Motor neuron (in vitro differentiated cells): ENCODE measurements around the gene SIRT5. TPM values are rescaled to one million over a fixed set of nuclear protein-coding genes. Genes with fewer than 3 reads are reported as not detected.

Experiments
- ATAC-seq, 8 experiments: fragments of 200-7000 bp; cut with Tn5 transposase; replicated peaks in 6 of 8; 2 replicates each; pipeline ENCODE4 v1.8.0; 2021; ENCODE audit warnings: mild to moderate bottlenecking in 8 of 8, moderate library complexity in 8 of 8
- H3K27ac ChIP-seq, 2 donors: fragments of 250-450 bp; sonication (Bioruptor Pico); 2 replicates each; pipeline ENCODE4 v1.9.0; 2021; ENCODE audit warnings: antibody characterized with exemption in 2 of 2, mild to moderate bottlenecking in 2 of 2, moderate library complexity in 1 of 2
- H3K4me1 ChIP-seq, 2 donors: fragments of 250-450 bp; sonication (Bioruptor Pico); replicated peaks in 1 of 2; 2 replicates each; pipeline ENCODE4 v1.6.1; 2021; ENCODE audit warnings: antibody characterized with exemption in 2 of 2, mild to moderate bottlenecking in 2 of 2, moderate library complexity in 1 of 2
- H3K4me3 ChIP-seq, 5 donors: fragments of 250-450 bp; sonication (Bioruptor Pico); 2 replicates each; pipeline ENCODE4 v1.9.0; 2021; ENCODE audit warnings: antibody characterized with exemption in 5 of 5, mild to moderate bottlenecking in 5 of 5, moderate library complexity in 4 of 5
- WGBS, 10 experiments: fragments of 450-650 bp; shearing (Covaris generic); methylation state at CpG; one replicate each; pipeline ENCODE4 v1.0.0; 2022; 5-methylcytosine and 5-hydroxymethylcytosine counted together
- in situ Hi-C, 9 experiments: fragments of 400-800 bp; cut with MboI; loops; one replicate each; pipeline ENCODE4 v1.15.0; 2021; ENCODE audit warnings: low sequenced_read_pairs in 9 of 9, low pct_unique_long_range_greater_than_20kb in 2 of 9; ENCODE audit not compliant: unreplicated experiment in 9 of 9
- total RNA-seq, 8 experiments: library from RNA; unstranded; fragments of 300-600 nt; gene quantifications; 2 replicates each; pipeline versions ENCODE4 v1.2.3 to v1.2.4, GENCODE V29; 2022

Gene SIRT5
- total RNA-seq, 8 experiments from 2014 or later = 6.5 to 13.8 (median 9.6) TPM

- no peak for ATAC-seq
- no peaks in the 10 kb centered on the region for H3K4me1 ChIP-seq
- 20 to 100% (median 88%) methylated on average over 1 to 3 of the region's 4 CpGs; no CpG with 5 or more reads in 2 of the 10 experiments for WGBS, 10 experiments
- H3K27ac ChIP-seq = no peak overlapping the region
- no peak overlapping the region for H3K4me3 ChIP-seq
- in situ Hi-C loops = loop anchor here in 2 of 9 experiments (25.0 kb wide), 1 partner anchor 221 kb away; the partner anchor contains the start of gene TBC1D7 (in 2 of the 2)
Observed at GRCh38 chr6:13558718-13559117, 15.7 kb upstream of the SIRT5 start.

- WGBS, 10 experiments = 4 to 80% (median 53%) methylated on average over 1 to 3 of the region's 3 CpGs; no CpG with 5 or more reads in 1 of the 10 experiments
- ATAC-seq = no peak
- Histone ChIP-seq H3K4me3 (no peak overlapping the region), H3K4me1 (no peaks in the 10 kb centered on the region), H3K27ac (no peak overlapping the region)
- in situ Hi-C loops = loop anchor here in 2 of 9 experiments (25.0 kb wide), 1 partner anchor 222 kb away; the partner anchor contains the start of gene TBC1D7 (in 2 of the 2)
Observed at GRCh38 chr6:13559251-13559650, 15.2 kb upstream of the SIRT5 start.

DNA sequence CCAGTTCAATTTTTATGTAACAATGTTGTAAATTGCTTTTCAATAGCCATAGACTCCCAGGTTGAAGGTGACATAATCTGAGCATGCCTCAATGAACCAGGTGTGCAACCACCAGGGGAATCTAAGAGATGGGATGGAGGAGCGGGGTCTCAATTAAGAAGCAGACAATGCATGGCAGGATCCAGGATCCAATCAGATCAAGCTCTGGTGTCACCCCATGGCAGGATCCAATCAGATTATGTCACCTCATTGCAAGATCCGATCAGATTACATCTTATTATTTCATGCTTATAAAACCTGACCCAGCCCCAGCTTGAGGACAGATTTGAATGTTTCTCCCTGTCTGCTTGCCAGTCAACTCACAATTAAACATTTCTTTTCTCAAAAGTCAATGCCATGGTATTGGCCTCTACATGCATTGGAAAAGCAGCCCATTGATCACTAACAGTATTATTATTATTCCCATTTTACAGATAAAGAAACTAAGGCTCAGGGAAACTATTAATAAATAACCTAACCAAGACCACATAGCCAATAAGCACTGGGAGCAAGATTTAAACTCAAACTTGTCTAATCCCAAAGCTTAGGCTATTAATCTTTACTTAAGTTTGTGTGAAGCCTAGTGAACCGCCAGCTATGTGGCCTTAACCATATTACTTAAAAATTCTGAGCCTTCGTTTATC lies 14.3 kb upstream of the SIRT5 start:
- Histone ChIP-seq H3K27ac (no peak overlapping the region), H3K4me1 (no peaks in the 10 kb centered on the region), H3K4me3 (no peak overlapping the region)
- no peak for ATAC-seq
- in situ Hi-C loops = loop anchor here in 2 of 9 experiments (25.0 kb wide), 1 partner anchor 223 kb away; the partner anchor contains the start of gene TBC1D7 (in 2 of the 2)
- 82 to 100% (median 93%) methylated on average over 2 to 4 of the region's 4 CpGs; no CpG with 5 or more reads in 1 of the 10 experiments for WGBS, 10 experiments

DNA sequence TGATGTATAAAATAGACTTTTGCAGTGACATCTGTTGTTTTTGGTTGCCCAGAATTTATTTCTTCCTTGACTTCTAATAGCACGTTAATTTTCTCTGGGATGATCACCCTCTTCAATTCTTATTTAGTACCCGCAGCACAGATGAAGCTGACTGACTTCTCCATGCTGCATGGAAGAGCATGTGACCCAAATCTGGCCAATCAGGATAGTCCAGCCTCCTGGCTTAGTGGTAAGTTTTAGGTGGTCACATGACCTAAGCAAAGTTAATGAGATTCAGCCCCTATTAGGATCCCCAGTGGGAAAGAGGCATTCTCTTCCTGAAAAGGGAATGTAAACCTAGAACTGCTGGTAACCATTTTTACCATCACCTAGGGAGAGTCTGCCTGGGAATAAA lies 13.8 kb upstream of the SIRT5 start:
- H3K27ac ChIP-seq = no peak overlapping the region
- WGBS, 10 experiments = 75 to 100% (median 93%) methylated on average over 1 to 2 of the region's 2 CpGs; no CpG with 5 or more reads in 1 of the 10 experiments
- H3K4me3 ChIP-seq = no peak overlapping the region
- no peak for ATAC-seq
- in situ Hi-C loops = loop anchor here in 2 of 9 experiments (25.0 kb wide), 1 partner anchor 223 kb away; the partner anchor contains the start of gene TBC1D7 (in 2 of the 2)
- H3K4me1 ChIP-seq = no peaks in the 10 kb centered on the region

DNA sequence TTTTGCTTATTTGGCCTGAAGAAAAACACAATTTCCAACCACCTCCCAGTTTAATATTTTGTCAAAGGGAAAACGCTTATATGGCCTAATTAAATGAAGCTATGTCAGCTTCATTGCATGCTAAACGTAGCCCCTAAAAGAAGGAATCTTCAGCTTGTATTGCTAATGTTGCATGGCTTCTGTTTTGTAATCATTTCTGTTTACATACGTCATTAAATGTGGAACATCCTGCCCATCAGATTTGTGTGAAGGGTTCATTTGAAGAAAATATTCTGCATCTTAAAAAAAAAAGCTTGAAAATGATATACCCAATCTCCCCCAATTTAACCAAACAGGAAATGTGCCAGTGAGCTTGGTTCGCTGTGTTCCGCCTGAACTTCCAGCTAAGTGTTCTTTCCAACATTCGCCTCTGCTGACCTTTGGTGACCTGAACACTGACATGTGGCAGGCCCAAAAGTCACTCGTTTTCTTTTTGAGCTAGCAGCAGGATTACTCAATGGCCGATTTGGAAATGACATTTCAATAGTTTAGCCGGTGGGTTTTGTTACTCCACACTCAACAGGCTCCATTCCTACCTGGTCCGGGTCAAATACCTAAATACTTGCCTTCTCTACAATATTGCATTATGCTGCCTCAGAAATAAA lies 12.7 kb upstream of the SIRT5 start:
- in situ Hi-C loops = loop anchor here in 2 of 9 experiments (25.0 kb wide), 1 partner anchor 224 kb away; the partner anchor contains the start of gene TBC1D7 (in 2 of the 2)
- ATAC-seq = no peak
- Histone ChIP-seq H3K27ac (no peak overlapping the region), H3K4me1 (no peaks in the 10 kb centered on the region), H3K4me3 (no peak overlapping the region)
- 50 to 88% (median 79%) methylated on average over 2 to 10 of the region's 10 CpGs; no CpG with 5 or more reads in 1 of the 10 experiments for WGBS, 10 experiments

GRCh38 chr6:13563009-13563408 lies 11.4 kb upstream of the SIRT5 start:
- Histone ChIP-seq H3K4me3 (no peak overlapping the region), H3K4me1 (no peaks in the 10 kb centered on the region), H3K27ac (no peak overlapping the region)
- no peak for ATAC-seq
- in situ Hi-C loops = loop anchor here in 2 of 9 experiments (25.0 kb wide), 1 partner anchor 226 kb away; the partner anchor contains the start of gene TBC1D7 (in 2 of the 2)
- 50 to 100% (median 88%) methylated on average over 1 of the region's 1 CpG; no CpG with 5 or more reads in 5 of the 10 experiments for WGBS, 10 experiments

- ATAC-seq = peak in 1 of 8 experiments; percentile 35
- in situ Hi-C loops = loop anchor here in 2 of 9 experiments (25.0 kb wide), 1 partner anchor 229 kb away; the partner anchor contains the start of gene TBC1D7 (in 2 of the 2)
- WGBS, 10 experiments = 57 to 100% (median 87%) methylated on average over 1 to 4 of the region's 4 CpGs; no CpG with 5 or more reads in 2 of the 10 experiments
- Histone ChIP-seq H3K27ac (no peak overlapping the region), H3K4me3 (no peak overlapping the region), H3K4me1 (no peaks in the 10 kb centered on the region)
Observed at GRCh38 chr6:13565921-13566320, 8.5 kb upstream of the SIRT5 start.

- in situ Hi-C loops = loop anchor here in 2 of 9 experiments (25.0 kb wide), 1 partner anchor 229 kb away; the partner anchor contains the start of gene TBC1D7 (in 2 of the 2)
- 71 to 100% (median 84%) methylated on average over 1 to 3 of the region's 3 CpGs; no CpG with 5 or more reads in 2 of the 10 experiments for WGBS, 10 experiments
- no peak for ATAC-seq
- no peak overlapping the region for H3K4me3 ChIP-seq
- H3K4me1 ChIP-seq = no peaks in the 10 kb centered on the region
- H3K27ac ChIP-seq = no peak overlapping the region
Observed at GRCh38 chr6:13566500-13566899, 7.9 kb upstream of the SIRT5 start.

- peaks cover 3 to 5% of the 10 kb centered on the region in 2 donors for H3K4me1 ChIP-seq
- WGBS, 10 experiments = 58 to 96% (median 84%) methylated on average over 2 to 5 of the region's 5 CpGs; no CpG with 5 or more reads in 3 of the 10 experiments
- H3K27ac ChIP-seq = no peak overlapping the region
- in situ Hi-C loops = loop anchor here in 2 of 9 experiments (25.0 kb wide), 1 partner anchor 232 kb away; the partner anchor contains the start of gene TBC1D7 (in 2 of the 2)
- ATAC-seq = no peak
- H3K4me3 ChIP-seq = no peak overlapping the region
Observed at GRCh38 chr6:13568970-13569369, 5.4 kb upstream of the SIRT5 start.

DNA sequence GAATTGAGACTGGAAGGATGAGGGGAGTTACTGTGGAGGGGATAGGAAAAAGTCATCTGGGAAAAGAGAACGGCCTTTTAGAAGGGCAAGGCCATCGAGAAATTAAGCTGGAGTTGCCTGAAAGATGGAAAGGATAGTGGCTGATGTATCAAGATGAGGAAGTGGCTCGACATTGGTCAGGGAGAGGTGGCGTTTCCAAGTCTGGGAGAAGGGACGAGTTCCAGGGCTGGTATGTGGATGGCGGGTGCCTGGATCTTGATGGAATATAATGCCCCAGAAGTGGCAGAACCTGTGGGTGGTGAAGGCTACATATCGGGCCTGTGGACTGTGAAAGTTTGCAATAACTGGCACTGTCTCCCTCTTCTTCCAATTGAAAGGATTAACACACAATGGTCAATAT lies 2.2 kb upstream of the SIRT5 start:
- WGBS, 10 experiments = 81 to 100% (median 92%) methylated on average over 1 to 6 of the region's 7 CpGs; no CpG with 5 or more reads in 1 of the 10 experiments
- no peak for ATAC-seq
- in situ Hi-C loops = loop anchor here in 3 of 9 experiments (10.0 to 25.0 kb wide), 2 partner anchors 227 to 235 kb away; partner anchors contain the start of gene TBC1D7 (in 2 of the 3)
- no peak overlapping the region for H3K27ac ChIP-seq
- H3K4me1 ChIP-seq = peaks cover 5 to 6% of the 10 kb centered on the region in 2 donors
- no peak overlapping the region for H3K4me3 ChIP-seq

DNA sequence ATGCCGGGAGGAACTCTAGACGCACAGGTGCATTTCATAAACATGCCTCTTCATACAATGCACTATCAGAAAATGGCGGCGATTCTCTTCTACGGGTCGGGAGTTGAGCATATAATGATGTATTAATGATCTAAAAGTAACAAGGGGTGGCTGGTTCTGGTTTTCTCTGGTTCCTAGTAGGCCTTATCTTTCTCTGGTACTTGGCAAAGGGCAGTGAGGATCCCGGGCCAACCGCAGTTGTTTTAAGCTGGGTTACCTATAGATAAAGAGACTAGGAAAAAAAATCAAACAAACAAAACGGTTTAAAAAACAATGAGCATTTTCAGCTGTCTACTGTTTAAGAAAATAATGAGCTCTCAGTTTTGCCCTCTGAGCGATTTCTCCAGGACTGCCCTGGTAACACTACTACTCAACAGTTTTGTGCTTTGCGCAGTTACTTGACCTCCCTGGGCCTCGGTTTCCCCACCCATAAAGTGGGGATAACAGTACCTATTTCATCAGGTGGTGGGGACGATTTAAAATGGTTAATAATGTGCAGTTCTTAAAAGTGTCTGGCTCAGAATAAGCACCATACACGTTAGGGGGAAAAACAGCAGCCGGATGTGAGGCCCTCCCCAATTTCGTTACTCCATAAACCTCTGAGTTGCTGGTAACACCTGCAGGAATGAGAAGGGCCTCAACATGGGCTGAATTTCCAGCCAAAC lies 1.3 kb upstream of the SIRT5 start:
- in situ Hi-C loops = loop anchor here in 3 of 9 experiments (10.0 to 25.0 kb wide), 2 partner anchors 228 to 236 kb away; partner anchors contain the start of gene TBC1D7 (in 2 of the 3)
- 71 to 100% (median 85%) methylated on average over 1 to 14 of the region's 16 CpGs; no CpG with 5 or more reads in 1 of the 10 experiments for whole genome bisulfite sequencing, 10 experiments
- H3K4me3 ChIP-seq = peak overlapping the region in 3 of 5 donors; percentile 67 to 78 (median 70)
- no peak for ATAC-seq
- no peak overlapping the region for H3K27ac ChIP-seq
- peaks cover 5 to 6% of the 10 kb centered on the region in 2 donors for H3K4me1 ChIP-seq

- 0 to 42% (median 18%) methylated on average over 2 to 10 of the region's 14 CpGs; no CpG with 5 or more reads in 3 of the 10 experiments for WGBS, 10 experiments
- peak in 1 of 8 experiments; percentile 3 for ATAC-seq
- Histone ChIP-seq H3K4me3 (peak overlapping the region; percentile 56 to 78 (median 67)), H3K27ac (peak overlapping the region; percentile 64 to 81), H3K4me1 (peaks cover 5 to 6% of the 10 kb centered on the region in 2 donors)
- in situ Hi-C loops = loop anchor here in 3 of 9 experiments (10.0 to 25.0 kb wide), 2 partner anchors 229 to 236 kb away; partner anchors contain the start of gene TBC1D7 (in 2 of the 3)
Observed at GRCh38 chr6:13573669-13574110, 711 bp upstream of the SIRT5 start.
